Esophagus mucosa (tissue), 1 donor: ENCODE results near the gene PTGS2. TPM values are rescaled to one million over a fixed set of nuclear protein-coding genes. Genes with fewer than 3 reads are reported as not detected.

Experiments
- ATAC-seq: fragments of 200-7000 bp; cut with Tn5 transposase; one replicate; pipeline ENCODE4 v1.9.1; 2020
- total RNA-seq: library from RNA; stranded (reverse); gene quantifications from one replicate; pipeline ENCODE4 v1.2.4, GENCODE V29; 2023
- donor health status: DM: yes; HTN: yes; CAD: no.

Gene PTGS2
- total RNA-seq = 0.80 TPM

GRCh38 chr1:186680245-186681061 is at the start of gene PTGS2:
TSS of gene PTGS2 (minus strand) at chr1:186680423. CDS start at chr1:186680290, 133 bp downstream.
- peak; percentile 100 for ATAC-seq

GRCh38 chr1:186722711-186723309 is 42.6 kb upstream of the PTGS2 start:
- no peak for ATAC-seq

GRCh38 chr1:186717286-186717685 is 37.1 kb upstream of the PTGS2 start:
- ATAC-seq = no peak

- ATAC-seq = no peak
These were observed 35.9 kb upstream of the PTGS2 start for GRCh38 chr1:186715887-186716809.

- no peak for ATAC-seq
These were observed 30.5 kb upstream of the PTGS2 start for GRCh38 chr1:186710696-186711095.

- ATAC-seq = no peak
These were observed 28.5 kb upstream of the PTGS2 start for GRCh38 chr1:186708694-186709097.

DNA sequence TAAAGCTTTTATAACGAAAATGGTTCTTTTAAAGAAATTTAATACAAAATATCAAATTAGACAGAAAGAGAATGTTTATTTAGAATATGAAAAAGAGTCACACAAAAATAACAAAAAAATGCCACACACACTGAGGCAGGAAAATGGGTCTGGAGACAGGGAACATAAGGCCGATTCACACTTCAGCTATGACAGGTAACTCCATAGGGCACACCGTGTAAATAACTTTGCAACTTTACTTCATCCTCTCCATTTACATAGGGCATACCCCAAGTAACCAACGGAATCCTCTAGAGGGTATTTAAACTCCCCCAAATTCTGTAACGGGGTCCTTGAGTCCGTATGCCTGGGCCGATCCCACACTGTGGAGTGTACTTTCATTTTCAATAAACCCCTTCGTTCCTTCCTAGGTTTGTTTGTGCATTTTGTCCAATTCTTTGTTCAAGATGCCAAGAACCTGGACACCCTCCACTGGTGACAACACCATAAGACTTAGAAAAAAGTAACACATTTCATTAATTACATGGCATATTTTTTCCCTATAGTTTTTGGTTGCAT is 23.1 kb upstream of the PTGS2 start:
- ATAC-seq = no peak

DNA sequence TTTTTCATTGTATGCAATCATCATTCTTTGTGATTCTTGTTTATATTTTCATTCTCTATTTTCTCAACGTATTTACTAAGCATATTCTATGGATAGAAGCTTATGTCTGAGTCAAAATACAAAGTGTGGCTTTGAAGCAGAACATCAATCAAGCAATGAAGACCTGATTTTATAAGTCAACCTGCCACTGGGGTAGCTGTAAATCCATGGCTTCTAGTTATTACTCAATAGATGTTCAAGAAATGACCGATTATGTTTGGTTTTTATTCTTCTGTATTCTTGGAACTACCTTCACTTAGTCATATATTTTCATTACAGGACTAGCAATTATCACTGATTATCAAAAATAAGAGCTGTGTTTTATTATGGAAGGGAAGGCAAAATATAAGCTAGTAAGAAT is 20.5 kb upstream of the PTGS2 start:
- ATAC-seq = no peak

DNA sequence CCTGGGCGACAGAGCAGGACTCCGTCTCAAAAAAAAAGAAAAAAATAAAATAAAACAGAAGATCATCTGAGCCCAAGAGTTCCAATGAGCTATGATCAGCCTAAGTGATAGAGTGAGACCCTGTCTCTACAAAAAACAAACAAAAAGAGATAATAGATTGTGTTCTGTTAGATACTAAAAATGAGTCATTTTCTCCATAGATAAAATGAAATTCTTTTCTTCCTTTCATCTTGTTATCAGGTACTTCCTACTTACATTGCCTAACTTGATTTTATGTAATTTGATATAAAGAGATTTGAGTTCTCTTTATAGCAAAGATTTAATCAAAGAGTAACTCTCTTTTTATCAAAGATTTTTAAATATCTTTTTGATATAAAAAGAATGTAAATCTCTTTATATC is 19.3 kb upstream of the PTGS2 start:
- ATAC-seq = no peak

DNA sequence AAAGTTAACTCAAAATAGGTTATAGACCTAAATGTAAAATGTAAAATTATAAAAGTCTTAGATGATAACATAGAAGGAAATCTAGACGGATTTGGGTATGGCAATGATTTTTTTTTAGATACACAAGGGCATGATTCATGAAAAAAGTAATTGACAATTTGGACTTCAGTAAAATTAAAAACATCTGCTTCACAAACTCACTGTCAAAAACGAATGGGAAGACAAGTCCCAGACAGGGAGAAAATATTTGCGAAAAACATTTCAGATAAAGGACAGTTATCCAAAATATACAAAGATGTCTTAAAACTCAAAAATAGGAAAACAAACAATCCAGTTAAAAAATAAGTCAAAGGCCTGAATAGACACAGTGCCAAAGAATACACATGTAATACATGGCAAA is 9.7 kb upstream of the PTGS2 start:
- ATAC-seq = no peak

GRCh38 chr1:186689376-186689775 is 9.2 kb upstream of the PTGS2 start:
- no peak for ATAC-seq

DNA sequence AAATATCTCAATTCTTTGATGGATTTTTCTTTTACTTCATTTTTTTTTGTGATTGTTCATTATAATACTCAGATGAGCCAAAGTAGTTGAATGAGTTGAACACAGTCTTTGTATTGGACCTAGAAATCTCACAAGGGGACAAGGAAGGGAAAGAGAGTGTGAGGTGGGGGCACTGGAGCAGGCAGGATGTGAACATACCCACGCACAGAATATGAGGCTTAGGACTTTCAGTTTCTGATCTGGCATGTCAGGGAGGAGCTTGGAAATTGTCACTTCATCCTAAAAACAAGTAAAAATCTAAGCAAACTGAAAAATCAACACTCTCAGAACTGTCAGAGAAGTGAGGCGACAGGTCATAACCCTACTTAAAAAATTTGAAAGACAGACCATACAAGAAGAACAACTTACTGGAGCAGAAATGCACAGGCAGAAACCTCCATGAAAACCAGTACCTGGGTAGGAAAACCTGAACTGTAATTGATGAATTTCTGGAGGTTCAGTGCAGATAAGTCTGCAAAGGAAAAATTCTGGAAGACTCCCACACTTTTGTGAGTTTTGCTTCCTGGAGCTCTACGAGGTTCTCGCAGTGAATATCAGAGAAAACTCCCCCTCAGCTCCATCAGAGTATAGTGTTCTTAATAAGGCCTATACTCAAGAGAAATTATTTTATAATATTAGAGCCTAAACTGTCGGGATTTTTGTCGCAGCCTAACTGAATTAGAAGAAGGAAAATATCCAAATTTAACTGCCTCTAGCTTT is 3.6 kb upstream of the PTGS2 start:
- no peak for ATAC-seq

DNA sequence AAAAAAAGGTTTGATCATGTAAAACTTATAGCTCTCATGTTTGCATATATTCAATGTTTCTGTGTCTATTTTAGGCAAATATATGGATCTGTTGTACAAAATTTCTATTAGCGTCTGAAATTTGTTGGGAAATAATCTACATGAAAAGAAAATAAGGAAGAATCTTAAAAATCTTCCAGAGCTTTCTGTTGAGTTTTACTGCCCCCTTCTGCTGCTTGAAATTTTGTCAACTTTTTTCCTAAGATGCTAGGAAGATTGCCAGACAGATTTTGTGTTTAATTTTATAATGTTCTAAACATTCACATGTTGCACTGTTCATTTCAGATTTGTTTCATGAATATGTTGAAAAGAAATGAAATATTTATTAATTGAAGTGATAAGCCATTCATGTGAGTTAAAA is 2.5 kb upstream of the PTGS2 start:
- ATAC-seq = no peak

- ATAC-seq = no peak
These were observed 1.6 kb upstream of the PTGS2 start for GRCh38 chr1:186681801-186682200.

- no peak for ATAC-seq
These were observed 898 bp upstream of the PTGS2 start for GRCh38 chr1:186681121-186681520.

DNA sequence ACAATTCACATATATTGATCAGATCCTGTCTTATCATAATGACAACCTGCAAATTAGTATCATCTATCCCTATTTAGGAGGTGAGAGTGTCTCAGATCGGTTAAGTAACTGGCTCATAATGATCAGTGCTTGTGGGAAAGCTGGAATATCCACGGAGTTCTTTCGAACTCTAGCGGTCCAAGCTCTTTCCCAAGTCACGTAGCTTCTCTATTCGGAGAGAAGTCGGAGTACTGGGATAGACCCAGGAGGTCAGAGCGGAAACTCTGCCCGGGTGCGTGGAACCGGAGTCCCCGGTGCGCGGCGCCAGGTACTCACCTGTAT is 339 bp downstream of the PTGS2 start:
- ATAC-seq = no peak

DNA sequence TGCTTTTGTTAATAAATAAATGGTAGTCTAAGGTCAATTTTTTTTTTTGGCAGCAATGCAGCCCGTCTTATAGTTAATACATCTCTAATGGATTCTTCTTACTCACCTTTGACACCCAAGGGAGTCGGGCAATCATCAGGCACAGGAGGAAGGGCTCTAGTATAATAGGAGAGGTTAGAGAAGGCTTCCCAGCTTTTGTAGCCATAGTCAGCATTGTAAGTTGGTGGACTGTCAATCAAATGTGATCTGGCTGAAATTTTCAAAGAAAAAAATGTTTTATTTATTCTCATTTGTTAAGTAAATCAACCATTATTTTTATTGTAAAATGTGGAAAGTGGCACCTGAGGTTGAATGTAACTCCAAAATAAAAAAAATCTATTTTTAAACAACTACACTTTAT is 2.1 kb downstream of the PTGS2 start:
- ATAC-seq = no peak

- ATAC-seq = no peak
These were observed 7.6 kb downstream of the PTGS2 start for GRCh38 chr1:186672596-186672995.

GRCh38 chr1:186672131-186672530 is 8.1 kb downstream of the PTGS2 start:
- ATAC-seq = no peak

GRCh38 chr1:186671136-186671825 is 8.9 kb downstream of the PTGS2 start:
- ATAC-seq = no peak

DNA sequence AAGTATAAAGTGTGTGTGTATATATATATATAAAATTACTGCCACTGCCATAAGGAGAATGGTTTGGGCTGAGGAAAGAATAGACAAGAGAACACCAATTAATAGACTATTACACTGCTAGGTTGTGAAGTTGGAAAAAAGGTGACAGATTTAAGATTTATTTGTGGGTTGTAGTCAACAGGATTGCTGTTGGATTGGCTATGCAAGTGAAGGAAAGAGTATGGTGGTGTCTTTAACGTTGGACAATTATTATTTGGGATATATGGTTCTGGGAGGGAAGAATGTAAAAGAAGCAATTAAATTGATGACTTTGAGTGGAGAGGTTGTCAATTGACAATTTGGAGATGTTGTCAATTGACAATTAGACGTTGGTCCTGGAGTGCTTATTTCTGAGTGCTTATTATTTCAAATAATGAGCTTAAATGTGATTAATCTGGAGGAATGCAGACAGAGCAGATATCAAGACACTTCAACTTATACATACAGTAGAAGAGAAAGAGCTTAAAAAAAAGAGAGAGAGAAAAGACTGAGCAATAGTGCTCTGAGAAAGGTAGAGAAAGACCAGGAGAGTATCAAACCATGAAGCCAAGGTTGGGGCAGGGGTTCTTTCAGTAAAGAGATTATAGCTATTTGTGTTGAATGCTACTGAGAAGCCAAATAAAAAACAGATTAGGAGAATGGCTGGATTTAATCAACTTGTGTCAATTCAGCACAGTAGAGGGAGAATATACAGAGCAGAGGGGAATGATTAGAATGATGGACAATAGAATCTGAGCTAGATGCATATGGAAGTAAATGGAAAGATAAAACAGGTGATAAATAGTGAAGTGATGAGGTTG is 9.7 kb downstream of the PTGS2 start:
- no peak for ATAC-seq
